GM12874 (cell line): ENCODE results near the gene TEX38.

Experiments used
- TF ChIP-seq, protein P1 (sequence below): IDR thresholded peaks from 2 replicates; pipeline ENCODE4 v1.5.1; 2011; ENCODE audit warnings: low read depth, mild to moderate bottlenecking, control low read depth, low read length, moderate library complexity; ENCODE audit not compliant: insufficient read depth

Gene TEX38

DNA sequence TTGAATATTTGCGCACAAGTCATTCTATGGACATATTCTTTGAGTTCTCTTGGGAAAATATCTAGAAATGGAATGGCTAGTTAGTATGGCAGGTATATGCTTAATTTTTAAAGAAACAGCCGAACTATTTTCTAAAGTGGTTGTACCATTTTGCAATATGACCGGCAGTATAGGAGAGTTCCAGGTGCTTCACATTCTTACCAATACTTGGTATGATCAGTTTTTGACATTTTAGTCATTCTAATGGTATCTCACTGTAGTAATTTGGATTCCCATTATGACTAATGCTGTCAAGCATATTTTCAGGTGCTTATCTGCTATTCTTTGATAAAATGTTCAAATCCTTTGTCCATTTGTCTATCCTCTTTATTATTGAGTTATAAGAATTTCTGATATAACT lies 24.0 kb upstream of the TEX38 start:
- TF ChIP-seq, protein P1, sequence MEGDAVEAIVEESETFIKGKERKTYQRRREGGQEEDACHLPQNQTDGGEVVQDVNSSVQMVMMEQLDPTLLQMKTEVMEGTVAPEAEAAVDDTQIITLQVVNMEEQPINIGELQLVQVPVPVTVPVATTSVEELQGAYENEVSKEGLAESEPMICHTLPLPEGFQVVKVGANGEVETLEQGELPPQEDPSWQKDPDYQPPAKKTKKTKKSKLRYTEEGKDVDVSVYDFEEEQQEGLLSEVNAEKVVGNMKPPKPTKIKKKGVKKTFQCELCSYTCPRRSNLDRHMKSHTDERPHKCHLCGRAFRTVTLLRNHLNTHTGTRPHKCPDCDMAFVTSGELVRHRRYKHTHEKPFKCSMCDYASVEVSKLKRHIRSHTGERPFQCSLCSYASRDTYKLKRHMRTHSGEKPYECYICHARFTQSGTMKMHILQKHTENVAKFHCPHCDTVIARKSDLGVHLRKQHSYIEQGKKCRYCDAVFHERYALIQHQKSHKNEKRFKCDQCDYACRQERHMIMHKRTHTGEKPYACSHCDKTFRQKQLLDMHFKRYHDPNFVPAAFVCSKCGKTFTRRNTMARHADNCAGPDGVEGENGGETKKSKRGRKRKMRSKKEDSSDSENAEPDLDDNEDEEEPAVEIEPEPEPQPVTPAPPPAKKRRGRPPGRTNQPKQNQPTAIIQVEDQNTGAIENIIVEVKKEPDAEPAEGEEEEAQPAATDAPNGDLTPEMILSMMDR = no peak

DNA sequence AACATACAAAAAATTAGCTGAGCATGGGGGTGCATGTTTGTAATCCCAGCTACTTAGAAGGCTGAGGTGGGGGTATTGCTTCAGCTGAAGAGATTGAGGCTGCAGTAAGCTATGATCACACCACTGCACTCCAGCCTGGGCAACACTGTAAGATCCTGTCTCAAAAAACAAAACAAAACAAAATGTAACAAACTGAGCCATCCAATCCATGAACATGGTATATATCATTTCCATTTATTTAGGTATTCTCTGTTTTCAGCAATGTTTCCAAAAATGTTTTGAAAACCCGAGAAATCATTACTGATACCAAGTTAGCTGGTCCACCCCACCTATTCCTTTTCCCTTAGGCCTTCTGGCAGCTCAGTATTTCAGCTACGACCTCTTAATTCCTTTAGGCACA lies 21.9 kb upstream of the TEX38 start:
- TF ChIP-seq, protein P1 = no peak

DNA sequence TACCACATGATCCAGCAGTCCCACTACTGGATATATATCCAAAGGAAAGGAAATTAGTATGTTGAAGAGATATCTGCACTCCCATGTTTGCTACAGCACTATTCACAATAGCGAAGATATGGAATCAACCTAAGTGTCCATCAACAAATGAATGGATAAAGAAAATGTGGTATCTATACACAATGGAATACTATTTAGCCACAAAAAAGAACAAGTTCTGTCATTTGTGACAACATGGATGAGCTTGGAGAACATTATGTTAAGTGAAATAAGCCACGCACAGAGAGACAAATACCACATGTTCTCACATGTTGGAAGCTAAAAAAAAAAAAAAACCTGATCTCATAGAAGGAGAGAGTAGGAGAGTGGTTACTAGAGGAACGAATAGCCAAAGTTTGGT lies 21.2 kb upstream of the TEX38 start:
- TF ChIP-seq, protein P1 = no peak

DNA sequence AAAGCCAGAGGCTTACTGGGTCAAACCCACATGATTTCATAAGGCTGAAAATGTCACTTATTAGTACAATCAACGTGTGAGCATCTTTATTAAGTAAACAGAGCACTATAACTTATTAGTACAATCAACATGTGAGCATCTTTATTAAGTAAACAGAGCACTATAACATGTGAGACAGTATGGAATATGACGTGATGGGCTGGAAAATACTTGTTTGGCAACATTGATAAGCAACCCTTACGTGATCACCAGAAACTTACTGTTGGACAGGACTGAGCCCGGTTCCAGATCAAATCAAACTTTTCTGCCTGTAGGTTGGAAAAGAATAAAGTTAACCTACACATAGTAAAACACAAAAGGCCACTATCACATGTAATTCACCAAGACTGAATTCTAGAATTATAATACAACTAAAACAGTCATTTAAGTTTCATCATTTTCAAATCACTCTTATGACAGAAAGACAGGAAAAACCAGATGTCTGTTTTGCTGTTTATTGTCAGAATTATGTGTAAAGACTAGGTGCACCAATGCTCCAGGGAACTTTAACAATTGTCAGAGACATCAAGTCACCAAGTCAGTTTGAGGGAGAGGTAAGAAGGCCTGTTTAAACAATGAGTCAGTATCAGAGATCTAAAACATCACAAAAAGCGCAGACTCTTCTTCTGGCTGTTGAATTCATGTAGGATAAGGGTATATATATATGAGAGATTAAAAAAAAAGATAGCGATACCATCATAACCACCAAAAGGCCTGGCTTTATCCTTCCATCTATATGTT lies 19.1 kb upstream of the TEX38 start:
- TF ChIP-seq, protein P1 = no peak

DNA sequence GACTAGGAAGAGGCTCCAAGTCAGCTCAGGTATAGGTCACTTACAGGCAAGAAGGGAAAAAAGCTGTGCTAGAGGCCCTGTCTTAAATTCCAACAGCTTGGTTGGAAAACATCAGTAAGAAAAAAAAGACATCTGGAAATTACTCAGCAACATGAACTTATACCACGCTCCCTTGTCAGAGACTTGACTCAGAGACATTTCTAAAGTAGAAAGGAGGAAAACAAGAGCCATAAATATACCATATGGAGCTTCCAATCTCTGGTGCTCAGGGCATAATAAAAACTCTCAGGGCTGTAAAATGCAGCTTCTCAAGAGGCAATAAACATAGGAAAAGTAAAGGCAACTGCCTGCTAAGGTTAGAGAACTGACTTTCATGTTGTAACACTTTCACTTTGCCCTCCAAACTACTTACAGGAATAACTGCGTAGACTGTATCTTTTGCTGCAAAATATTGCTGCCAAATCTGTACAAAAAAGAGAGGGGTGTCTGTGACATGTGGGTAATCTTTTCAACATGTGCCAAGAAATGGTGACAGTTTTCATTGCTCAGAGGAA lies 18.2 kb upstream of the TEX38 start:
- TF ChIP-seq, protein P1 = no peak

DNA sequence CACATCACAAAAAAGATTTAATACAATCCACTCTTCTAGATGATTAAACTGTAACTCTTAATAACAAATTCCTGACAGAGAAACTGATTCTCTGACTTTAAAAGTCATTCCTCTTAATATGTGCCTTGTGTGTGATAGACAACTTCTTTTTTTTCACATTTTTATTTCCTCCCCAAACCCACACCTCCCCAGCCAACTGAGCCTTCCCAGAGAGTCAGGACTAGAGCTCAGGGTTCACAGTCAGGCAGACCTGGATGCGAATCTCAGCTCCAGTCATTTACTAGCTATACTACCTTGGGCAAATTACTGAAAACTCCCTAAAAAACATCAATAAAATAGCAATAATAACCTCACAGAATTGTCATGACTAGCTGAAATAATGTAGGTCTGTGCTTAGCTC lies 17.6 kb upstream of the TEX38 start:
- TF ChIP-seq, protein P1 = no peak

DNA sequence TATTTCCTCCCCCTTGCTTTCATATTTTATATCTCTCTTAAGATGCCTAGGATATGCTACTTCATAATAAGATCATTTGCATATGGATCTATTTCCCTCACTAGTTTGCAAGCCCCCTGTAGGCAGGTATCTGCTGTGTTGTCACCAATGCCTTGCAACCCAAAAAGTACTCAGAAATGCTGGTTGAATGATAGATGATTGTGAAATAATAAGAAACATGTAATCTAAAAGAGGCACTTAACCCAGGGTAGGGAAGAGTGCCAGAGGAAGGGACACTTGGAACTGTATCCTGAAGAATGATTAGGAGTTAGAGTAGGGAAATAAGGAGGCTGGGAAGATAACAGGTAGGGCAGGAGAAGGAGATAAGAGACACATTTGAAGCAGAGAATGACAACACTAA lies 15.8 kb upstream of the TEX38 start:
- TF ChIP-seq, protein P1 = no peak
